NCI-H187 treated with DMSO at 0.1 percent for 48 hours (cell line): Measurements from ENCODE around the gene RASGEF1C.

Experiments used
- DNase-seq: peaks from one replicate; lab custom pipeline; 2025; lab: John Stamatoyannopoulos, UW

RASGEF1C gene

DNA sequence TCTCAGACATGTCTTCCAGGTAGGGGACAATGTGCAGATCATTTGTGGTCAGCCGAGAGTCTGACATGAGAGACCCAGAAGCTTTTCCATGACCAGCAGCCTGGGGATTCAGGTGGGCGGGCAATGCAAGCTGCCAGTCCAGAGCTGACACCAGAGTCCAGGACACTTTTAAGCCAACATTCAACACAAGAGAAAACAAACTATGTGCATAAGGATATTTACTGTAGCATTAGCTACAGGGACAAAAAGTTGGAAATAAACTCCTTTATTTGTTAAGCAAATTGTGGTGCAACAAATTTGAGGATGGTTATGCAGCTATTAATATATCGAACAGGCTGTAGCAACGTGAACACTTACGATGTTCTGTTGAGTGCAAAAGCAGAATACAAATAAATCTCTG lies 127.5 kb downstream of the RASGEF1C start:
- no peak for DNase-seq

DNA sequence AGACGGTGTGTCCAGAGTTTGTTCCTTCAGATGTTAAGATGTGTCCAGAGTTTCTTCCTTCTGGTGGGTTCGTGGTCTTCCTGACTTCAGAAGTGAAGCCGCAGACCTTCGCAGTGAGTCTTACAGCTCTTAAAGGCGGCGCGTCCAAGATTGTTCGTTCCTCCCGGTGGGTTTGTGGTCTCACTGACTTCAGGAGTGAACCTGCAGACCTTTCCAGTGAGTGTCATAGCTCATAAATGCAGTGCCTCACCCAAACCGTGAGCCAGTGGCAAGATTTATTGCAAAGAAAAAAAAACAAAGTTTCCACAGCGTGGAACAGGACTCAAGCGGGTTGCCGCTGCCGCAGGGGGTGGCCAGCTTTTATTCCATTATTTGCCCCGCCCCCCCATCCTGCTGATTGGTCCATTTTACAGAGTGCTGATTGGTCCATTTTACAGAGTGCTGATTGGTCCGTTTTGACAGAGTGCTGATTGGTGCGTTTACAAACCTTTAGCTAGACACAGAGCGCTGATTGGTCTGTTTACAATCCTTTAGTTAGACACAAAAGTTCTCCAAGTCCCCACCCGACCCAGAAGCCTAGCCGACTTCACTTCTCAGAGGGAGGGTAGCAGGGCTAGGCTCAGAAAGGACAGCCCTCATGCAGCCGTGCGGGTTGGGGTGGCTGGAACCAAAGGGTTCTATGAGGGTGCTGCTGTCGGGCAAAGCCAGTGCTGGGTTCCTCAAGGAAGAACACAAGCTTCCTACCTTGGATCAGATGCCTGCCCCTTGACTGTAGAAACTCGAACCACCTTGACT lies 128.3 kb downstream of the RASGEF1C start:
- no peak for DNase-seq

GRCh38 chr5:180079702-180080466 lies 129.1 kb downstream of the RASGEF1C start:
- DNase-seq, result no peak

DNA sequence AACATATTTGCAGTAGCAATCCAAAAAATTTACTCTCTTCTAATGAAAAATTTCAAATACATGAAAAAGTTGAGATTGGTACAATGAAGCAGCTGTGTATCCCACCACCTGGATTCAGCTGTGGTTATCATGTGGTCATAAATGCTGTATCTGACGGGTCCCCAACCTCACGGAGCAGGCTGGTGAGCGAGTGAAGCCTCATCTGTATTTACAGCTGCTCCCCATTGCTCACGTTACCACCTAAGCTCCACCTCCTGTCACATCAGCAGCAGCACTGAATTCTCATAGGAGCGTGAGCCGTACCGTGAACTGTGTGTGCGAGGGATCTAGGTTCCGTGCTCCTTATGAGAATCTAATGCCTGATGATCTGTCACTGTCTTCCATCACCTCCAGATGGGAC lies 130.7 kb downstream of the RASGEF1C start:
- DNase-seq, result no peak

- no peak for DNase-seq
These were observed 131.3 kb downstream of the RASGEF1C start for GRCh38 chr5:180077594-180078284.

GRCh38 chr5:180075703-180076102 lies 133.3 kb downstream of the RASGEF1C start:
- DNase-seq, result no peak

DNA sequence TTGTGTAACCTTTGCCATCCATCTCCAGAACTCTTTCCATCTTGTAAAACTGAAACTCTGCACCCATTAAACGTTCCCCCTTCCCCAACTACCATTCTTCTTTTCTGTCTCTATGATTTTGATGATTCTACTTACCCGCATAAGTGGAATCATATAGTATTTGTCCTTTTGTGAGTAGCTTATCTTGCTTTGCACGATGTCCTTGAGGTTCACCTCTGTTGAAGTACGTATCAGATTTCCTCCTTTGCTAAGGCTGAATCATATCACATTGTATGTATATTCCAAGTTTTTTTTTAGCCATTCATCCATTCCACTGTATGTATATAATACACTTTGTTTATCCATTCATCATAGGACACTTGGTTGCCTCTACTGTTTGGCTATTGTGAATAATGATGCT lies 134.5 kb downstream of the RASGEF1C start:
- DNase-seq, result no peak

DNA sequence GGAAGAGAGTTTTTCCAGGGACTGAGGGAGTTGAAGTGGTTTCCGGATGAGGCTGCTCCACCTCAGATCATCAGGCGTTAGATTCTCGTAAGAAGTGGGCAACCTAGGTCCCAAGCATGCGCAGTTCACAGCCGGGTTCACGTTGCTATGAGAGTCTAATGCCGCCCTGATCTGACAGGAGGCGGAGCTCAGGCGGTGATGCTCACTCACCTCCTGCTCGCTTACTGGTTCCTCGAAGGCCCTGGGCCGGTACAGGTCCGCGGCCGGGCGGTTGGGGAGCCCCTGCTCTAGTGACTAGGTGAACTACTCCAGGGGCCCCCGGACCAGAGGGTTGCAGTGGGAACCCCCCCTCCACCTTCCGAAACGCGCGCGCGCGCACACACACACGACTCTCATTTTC lies 136.5 kb downstream of the RASGEF1C start:
- DNase-seq, result no peak

GRCh38 chr5:180072256-180072548 lies 136.8 kb downstream of the RASGEF1C start:
- DNase-seq, result no peak

- peak; percentile 31 for DNase-seq
These were observed 137.3 kb downstream of the RASGEF1C start, which contains the start of gene RNF130 for GRCh38 chr5:180071531-180072255. Gene RNF130, minus strand, starts transcription at chr5:180071759. Its CDS starts 57 bp downstream, at chr5:180071702.

GRCh38 chr5:180070756-180071530 lies 138.1 kb downstream of the RASGEF1C start:
- no peak for DNase-seq

DNA sequence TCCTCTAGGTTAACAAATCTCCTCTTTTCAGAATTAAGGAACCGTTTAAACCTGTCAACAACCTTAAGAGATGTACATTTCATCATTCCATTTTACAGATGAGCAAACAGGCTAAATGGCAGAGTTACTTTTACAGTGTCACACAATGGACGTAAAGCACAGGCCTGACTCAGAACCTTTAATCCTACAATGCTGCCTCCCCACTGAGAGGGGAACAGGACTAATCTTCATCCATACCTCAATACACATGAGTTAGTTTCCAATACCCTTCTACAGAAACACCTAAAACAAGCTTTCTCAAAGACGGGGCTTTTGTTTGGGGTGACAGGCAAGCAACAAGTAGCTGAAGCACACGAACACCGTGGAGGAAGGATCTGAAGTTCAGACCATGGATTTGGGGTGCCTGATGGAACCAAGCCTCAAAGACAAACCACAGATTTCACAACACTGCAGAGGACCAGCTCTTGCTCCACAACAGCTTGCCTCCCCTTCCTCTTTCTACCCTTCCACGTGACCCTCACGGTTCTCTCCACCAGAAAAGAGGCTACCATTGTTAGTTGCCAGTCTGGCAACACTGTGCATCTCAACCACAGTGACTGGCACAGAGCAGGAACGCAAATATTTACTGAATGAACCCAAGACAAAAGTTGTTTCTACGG lies 139.3 kb downstream of the RASGEF1C start:
- no peak for DNase-seq

DNA sequence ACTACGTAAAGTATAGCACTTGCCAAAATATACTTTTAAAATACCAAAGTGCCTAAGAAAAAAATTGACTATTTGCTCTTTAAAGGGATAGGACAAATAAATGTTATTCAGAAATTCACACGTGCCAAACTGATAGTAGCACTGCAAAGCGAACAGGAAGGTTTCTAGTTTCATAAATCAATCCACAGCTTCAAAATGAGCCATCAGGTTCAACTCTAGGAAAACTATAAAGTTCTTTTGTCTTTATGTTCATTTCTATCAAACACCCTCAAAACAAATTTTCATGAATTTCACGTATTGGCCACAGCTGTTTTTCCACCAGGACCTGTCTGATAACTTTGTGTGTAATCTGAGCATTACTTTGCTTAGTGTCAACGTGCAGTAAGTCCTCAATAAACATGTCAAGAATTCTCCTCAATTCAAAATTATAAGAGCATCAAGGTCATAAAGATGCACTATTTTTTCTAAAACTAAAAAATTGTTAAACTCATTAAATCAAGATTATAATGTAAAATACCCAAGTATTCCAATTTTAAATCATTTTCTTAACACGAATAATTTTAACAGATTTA lies 140.4 kb downstream of the RASGEF1C start:
- no peak for DNase-seq

DNA sequence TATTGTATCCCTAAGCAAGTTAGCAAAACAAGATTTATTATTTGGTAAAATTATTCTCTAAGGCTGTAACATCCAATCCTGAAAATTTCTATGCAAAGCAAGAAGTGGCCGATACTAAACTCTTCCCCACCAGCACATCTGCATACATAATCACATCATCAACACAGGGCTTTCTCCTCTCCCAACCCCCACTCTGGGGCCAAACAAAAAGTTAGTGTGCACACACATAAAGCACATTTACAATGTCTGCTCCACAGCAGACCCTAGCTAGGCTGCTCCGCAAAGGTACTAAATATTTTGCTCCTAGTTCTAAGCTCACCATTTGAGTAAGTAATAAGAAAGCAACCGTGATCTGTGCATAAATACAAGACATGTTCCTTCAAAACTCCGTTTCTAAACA lies 141.0 kb downstream of the RASGEF1C start:
- no peak for DNase-seq

DNA sequence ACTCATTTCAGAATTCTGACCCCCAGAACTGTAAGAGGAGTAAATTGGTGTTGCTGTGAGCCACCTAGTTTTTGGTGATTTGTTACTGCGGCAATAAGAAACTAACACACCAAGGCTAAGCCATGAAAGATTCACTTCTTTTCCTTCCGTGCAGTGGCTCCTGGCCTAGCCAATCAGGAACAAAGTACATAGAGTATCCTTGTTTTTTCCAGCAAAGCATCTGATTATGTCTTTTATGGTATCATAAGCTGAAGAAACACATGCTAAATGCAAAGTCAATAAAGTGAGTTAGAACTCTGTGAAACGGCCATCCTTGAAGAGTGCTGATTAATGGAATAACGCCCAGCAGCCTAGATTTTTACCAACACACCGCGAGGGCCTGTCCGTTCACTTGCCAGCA lies 148.8 kb downstream of the RASGEF1C start:
- no peak for DNase-seq

DNA sequence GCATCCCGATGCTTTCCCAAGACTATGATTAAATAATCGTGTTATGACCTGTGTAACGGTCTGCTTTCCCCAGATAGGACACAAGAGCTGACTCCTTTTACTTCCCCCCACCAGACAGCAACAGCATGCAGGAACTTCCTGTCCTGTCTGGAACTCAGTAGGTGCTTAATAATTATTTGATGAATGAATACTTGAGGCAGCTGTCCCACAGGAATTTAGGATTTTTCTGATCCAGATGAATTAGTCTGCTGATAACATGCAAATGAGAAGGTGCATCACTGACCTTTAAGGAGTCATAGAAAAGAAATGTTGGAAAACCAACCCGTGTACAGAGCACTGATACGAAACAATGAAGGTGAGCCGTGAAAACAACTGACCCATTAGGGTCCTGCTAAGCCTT lies 149.7 kb downstream of the RASGEF1C start:
- no peak for DNase-seq

DNA sequence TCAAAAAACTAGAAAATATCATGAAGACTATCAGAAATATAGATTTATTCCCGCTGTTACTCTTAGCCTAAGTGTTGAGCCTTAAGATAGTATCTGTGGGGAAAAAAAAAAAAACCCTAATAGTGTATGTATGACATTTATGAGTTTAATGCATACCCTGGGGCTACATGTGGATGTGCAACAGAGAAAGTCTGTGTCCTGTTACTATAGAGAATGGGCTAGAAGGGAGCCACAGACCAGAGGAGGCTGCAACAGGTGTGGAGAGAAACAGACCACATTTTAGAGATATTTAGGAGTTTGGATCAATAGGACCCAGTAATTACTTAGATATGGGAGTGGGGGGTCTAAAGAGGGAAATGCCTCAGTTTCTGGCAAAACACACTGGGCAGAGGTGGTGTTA lies 152.9 kb downstream of the RASGEF1C start:
- no peak for DNase-seq

DNA sequence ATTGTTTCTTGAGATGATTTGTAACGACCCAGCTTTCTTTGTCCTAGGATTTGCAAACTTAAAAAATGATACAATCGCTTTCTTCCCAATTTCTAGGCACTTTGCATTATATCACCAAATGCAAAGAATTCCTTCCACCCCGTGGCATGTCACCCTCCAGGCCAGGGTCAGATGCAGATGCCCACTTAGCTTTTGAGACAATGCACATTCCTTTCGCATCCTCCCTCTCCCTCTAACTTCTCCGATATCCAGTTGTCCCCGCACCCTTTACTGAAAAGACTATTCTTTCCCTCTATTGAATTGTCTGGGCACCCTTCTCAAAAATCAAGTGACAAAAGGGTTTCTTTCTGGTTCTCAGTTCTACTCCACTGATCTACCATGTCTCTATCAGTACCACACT lies 154.8 kb downstream of the RASGEF1C start:
- no peak for DNase-seq

DNA sequence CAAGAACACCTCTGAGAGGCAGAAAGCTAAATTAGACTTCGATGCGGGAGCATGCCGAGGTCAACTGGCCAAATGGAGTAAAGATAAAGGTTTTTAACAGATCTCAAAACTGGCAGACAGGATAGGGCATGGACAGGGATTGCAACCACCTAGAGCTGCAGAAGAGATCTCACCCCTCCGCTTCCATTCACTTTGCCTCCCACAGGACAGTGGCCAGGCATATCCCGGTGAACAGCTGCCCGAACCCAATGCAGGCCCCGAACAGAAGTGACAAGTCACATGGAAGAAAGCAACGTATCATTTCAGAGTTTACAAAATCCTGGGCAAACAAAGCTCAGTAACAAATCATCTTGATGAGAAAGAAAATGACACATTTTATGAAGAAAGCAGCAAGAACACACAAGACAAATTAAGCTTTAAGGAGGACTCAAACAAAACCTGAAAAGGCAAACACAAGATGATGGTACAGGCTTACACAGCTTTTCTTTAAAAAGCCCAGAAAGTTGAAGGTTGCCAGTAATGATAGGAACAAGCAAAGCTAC lies 155.9 kb downstream of the RASGEF1C start:
- DNase-seq, result no peak

DNA sequence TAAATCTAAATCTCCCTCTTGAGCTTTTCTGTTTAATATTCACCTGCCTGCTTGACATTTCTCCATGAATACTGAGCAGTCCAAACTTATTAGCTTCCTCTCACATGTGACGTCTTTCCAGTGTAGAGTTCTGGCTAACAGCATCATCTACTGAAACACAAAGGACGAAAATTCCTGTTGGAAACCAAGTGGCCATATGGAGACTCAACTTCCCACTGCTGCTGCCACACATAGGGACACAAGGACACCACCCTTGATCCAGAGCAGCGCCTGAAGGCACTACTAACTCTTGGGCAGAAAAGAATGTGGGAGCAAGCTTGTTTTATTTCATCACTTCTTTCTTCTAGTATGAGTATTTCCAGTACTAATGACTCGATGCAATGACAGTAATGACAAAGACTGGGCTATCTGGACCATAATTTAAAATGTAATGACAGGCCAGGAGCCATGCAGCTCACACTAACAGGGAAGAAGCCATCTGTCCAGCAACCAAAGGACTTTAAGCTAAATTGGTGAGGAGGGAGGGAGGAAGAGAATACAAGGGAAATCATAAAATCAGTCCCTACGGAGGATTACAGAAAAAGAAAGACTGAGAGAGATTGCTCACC lies 156.7 kb downstream of the RASGEF1C start:
- no peak for DNase-seq
